ENCODE results near the gene FAM83C.
A peak's percentile ranks its signal among the peaks of the same experiment; 100 is the strongest.
"Not testable (repeated sequence)": the region's sequence is repeated elsewhere in the genome, so short reads cannot be mapped to it uniquely, and the experiment has no call there.

Gene FAM83C

GRCh38 chr20:35317416-35318210, 25.4 kb upstream of the FAM83C start:
- no peak for DNase-seq

- DNase-seq: no peak
Observed at GRCh38 chr20:35316086-35316485, 23.9 kb upstream of the FAM83C start.

- DNase-seq: not testable (repeated sequence)
Observed at GRCh38 chr20:35315632-35316020, 23.4 kb upstream of the FAM83C start.

- no peak for DNase-seq
Observed at GRCh38 chr20:35314816-35315631, 22.8 kb upstream of the FAM83C start.

- no peak for DNase-seq
Observed at GRCh38 chr20:35312318-35312717, 20.1 kb upstream of the FAM83C start.

GRCh38 chr20:35311822-35312221, 19.6 kb upstream of the FAM83C start:
- DNase-seq: no peak

- no peak for DNase-seq
Observed at GRCh38 chr20:35311409-35311808, 19.2 kb upstream of the FAM83C start.

GRCh38 chr20:35307666-35308653, 15.7 kb upstream of the FAM83C start:
- DNase-seq: no peak

GRCh38 chr20:35306931-35307517, 14.8 kb upstream of the FAM83C start:
- no peak for DNase-seq

GRCh38 chr20:35305682-35306556, 13.7 kb upstream of the FAM83C start:
- no peak for DNase-seq

- no peak for DNase-seq
Observed at GRCh38 chr20:35304956-35305355, 12.7 kb upstream of the FAM83C start.

- DNase-seq: peak; percentile 80
Observed at GRCh38 chr20:35303735-35304491, 11.7 kb upstream of the FAM83C start.

- no peak for DNase-seq
Observed at GRCh38 chr20:35303382-35303734, 11.1 kb upstream of the FAM83C start.

GRCh38 chr20:35302421-35303335, 10.5 kb upstream of the FAM83C start:
- DNase-seq: no peak

- DNase-seq: no peak
Observed at GRCh38 chr20:35301426-35301825, 9.2 kb upstream of the FAM83C start.

- DNase-seq: no peak
Observed at GRCh38 chr20:35300469-35301262, 8.4 kb upstream of the FAM83C start.

- DNase-seq: no peak
Observed at GRCh38 chr20:35299780-35300179, 7.6 kb upstream of the FAM83C start.

GRCh38 chr20:35298264-35298663, 6.0 kb upstream of the FAM83C start:
- no peak for DNase-seq

- DNase-seq: no peak
Observed at GRCh38 chr20:35297740-35298139, 5.5 kb upstream of the FAM83C start.
